Mesendoderm (in vitro differentiated cells): ENCODE measurements around the gene SHF.
A peak's percentile ranks its signal among the peaks of the same experiment; 100 is the strongest.

ENCODE experiments used
- DNase-seq: peaks from one replicate; pipeline ENCODE4 v3.0.0; 2013
- H2AK5ac ChIP-seq: 2 replicates; pipeline ENCODE4 v1.6.1; 2013; ENCODE audit warnings: low read length, inconsistent platforms
- H2BK120ac ChIP-seq: 2 replicates; pipeline ENCODE4 v1.6.1; 2013; ENCODE audit warnings: low read depth, mild to moderate bottlenecking, low read length, moderate library complexity, mixed read lengths
- H2BK15ac ChIP-seq: replicated peaks from 2 replicates; pipeline ENCODE4 v1.6.1; 2013; ENCODE audit warnings: low read depth, mild to moderate bottlenecking, moderate library complexity
- H2BK5ac ChIP-seq: 2 replicates; pipeline ENCODE4 v1.6.1; 2013; ENCODE audit warnings: low read length, inconsistent platforms
- H3K18ac ChIP-seq: 2 replicates; pipeline ENCODE4 v1.6.1; 2013; ENCODE audit warnings: mild to moderate bottlenecking, low read length, mixed read lengths
- H3K23ac ChIP-seq: one replicate; pipeline ENCODE4 v1.6.1; 2013; ENCODE audit warnings: low read length
- H3K27ac ChIP-seq: 2 replicates; pipeline ENCODE4 v1.5.1; 2013; ENCODE audit warnings: low read depth, mild to moderate bottlenecking, inconsistent platforms, low read length, moderate library complexity
- H3K27me3 ChIP-seq: 2 replicates; pipeline ENCODE4 v1.6.1; 2013; ENCODE audit warnings: low read length, control low read depth, mild to moderate bottlenecking, inconsistent platforms; ENCODE audit not compliant: insufficient read depth, poor library complexity
- H3K36me3 ChIP-seq: 2 replicates; pipeline ENCODE4 v1.6.1; 2013; ENCODE audit warnings: low read length, inconsistent platforms; ENCODE audit not compliant: control insufficient read depth, insufficient read depth
- H3K4ac ChIP-seq: one replicate; pipeline ENCODE4 v1.6.1; 2013; ENCODE audit warnings: low read depth, mild to moderate bottlenecking, low read length, moderate library complexity
- H3K4me1 ChIP-seq: 2 replicates; pipeline ENCODE4 v1.6.1; 2013; ENCODE audit warnings: low read depth, low read length, inconsistent platforms; ENCODE audit not compliant: control insufficient read depth
- H3K4me2 ChIP-seq: 2 replicates; pipeline ENCODE4 v1.6.1; 2013; ENCODE audit warnings: low read length
- H3K4me3 ChIP-seq: 2 replicates; pipeline ENCODE4 v1.5.1; 2013; ENCODE audit warnings: mild to moderate bottlenecking, low read length
- H3K56ac ChIP-seq: one replicate; pipeline ENCODE4 v1.6.1; 2013; ENCODE audit warnings: low read length
- H3K79me1 ChIP-seq: 2 replicates; pipeline ENCODE4 v1.6.1; 2013; ENCODE audit warnings: low read length, inconsistent platforms
- H3K79me2 ChIP-seq: 2 replicates; pipeline ENCODE4 v1.6.1; 2013; ENCODE audit warnings: mild to moderate bottlenecking, low read length; ENCODE audit not compliant: control insufficient read depth, insufficient read depth
- H3K9ac ChIP-seq: 2 replicates; pipeline ENCODE4 v1.6.1; 2013; ENCODE audit warnings: low read length, inconsistent platforms
- H4K5ac ChIP-seq: one replicate; pipeline ENCODE4 v1.6.1; 2013; ENCODE audit warnings: low read length
- H4K8ac ChIP-seq: one replicate; pipeline ENCODE4 v1.6.1; 2013; ENCODE audit warnings: low read depth, mild to moderate bottlenecking, control low read depth, low read length, moderate library complexity
- WGBS: extraction: QIAGEN DNeasy Blood & Tissue Kit; methylation state at CpG from one replicate; pipeline ENCODE4 v1.1.7; 2013; ENCODE audit warnings: low lambda C conversion rate, missing lambda C conversion rate; ENCODE audit not compliant: insufficient coverage; ENCODE audit errors: extremely low coverage; 5-methylcytosine and 5-hydroxymethylcytosine counted together

SHF gene

DNA sequence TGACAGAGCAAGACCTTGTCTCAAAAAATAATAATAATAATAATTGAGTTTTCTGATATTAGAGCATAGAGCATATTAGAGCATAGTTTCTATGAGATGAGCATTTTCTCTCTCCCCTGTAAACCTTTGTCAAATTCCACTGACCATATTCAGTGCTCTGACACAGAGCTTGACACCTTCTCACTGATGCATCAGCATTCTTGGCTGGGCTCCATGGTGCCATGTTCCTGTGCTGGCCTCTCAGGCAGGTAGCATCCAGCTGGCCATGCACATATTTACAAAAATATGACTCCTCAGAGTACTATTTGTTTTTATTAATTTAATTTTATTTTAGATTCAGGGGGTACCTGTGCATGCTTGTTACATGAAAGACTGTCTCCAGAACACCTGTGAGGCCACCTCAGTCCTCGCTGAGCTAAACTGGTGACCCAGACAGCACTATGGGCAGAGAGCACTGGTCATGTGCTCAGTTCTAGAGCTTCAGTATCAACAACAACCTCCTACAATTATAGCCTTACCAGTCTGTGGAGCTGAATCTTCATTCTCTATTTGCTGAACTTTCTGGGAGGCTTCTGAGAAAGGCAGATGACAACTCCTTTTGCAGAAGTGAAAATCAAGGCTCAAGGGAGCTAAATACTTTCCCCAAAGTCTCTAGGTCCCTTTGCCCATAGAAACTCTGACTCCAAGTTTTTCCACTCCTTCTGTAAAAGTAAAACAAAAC is 42.6 kb upstream of the SHF start:
- Histone ChIP-seq H3K4ac (no peak overlapping the region), H2BK15ac (no peak overlapping the region), H3K27ac (no peak overlapping the region), H3K9ac (no peak overlapping the region), H3K18ac (no peak overlapping the region), H3K4me3 (no peak overlapping the region), H3K79me2 (no peaks in the 10 kb centered on the region), H3K27me3 (no peaks in the 10 kb centered on the region), H2AK5ac (no peak overlapping the region), H3K79me1 (no peaks in the 10 kb centered on the region), H3K4me1 (peaks cover under 1% of the 10 kb centered on the region), H2BK120ac (no peak overlapping the region), H2BK5ac (no peak overlapping the region), H4K8ac (no peak overlapping the region), H3K4me2 (no peak overlapping the region), H3K23ac (no peak overlapping the region), H4K5ac (no peak overlapping the region), H3K56ac (no peak overlapping the region), H3K36me3 (no peaks in the 10 kb centered on the region)
- no peak for DNase-seq
- no CpG with 5 or more reads among the region's 1 CpG for WGBS

DNA sequence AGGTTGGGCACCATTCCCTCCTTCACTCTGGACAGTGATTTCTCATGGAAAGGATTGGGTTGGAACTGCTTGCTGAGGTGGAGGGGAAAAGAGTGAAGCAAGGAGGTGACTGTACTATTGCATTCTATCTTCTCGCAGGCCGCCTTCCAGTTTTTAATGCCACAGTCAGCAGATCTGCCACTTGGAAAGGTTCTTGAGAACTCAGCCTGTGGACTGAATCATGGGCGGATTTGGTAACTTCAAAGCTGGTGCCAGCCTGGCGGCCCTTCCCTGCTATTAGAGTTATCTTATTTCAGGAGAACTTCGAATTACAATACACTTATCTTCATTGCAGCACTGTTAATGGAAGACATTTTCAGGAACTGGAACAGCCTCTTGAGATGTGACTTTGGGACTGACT is 41.2 kb upstream of the SHF start:
- Histone ChIP-seq H2BK120ac (no peak overlapping the region), H3K79me2 (no peaks in the 10 kb centered on the region), H3K79me1 (no peaks in the 10 kb centered on the region), H3K4ac (no peak overlapping the region), H2AK5ac (no peak overlapping the region), H2BK5ac (no peak overlapping the region), H3K23ac (no peak overlapping the region), H3K27me3 (no peaks in the 10 kb centered on the region), H4K5ac (no peak overlapping the region), H2BK15ac (no peak overlapping the region), H3K18ac (no peak overlapping the region), H3K4me2 (no peak overlapping the region), H4K8ac (no peak overlapping the region), H3K56ac (no peak overlapping the region), H3K9ac (no peak overlapping the region), H3K4me1 (peaks cover 4% of the 10 kb centered on the region), H3K36me3 (no peaks in the 10 kb centered on the region), H3K27ac (no peak overlapping the region), H3K4me3 (no peak overlapping the region)
- WGBS, result no CpG with 5 or more reads among the region's 5 CpGs
- no peak for DNase-seq

DNA sequence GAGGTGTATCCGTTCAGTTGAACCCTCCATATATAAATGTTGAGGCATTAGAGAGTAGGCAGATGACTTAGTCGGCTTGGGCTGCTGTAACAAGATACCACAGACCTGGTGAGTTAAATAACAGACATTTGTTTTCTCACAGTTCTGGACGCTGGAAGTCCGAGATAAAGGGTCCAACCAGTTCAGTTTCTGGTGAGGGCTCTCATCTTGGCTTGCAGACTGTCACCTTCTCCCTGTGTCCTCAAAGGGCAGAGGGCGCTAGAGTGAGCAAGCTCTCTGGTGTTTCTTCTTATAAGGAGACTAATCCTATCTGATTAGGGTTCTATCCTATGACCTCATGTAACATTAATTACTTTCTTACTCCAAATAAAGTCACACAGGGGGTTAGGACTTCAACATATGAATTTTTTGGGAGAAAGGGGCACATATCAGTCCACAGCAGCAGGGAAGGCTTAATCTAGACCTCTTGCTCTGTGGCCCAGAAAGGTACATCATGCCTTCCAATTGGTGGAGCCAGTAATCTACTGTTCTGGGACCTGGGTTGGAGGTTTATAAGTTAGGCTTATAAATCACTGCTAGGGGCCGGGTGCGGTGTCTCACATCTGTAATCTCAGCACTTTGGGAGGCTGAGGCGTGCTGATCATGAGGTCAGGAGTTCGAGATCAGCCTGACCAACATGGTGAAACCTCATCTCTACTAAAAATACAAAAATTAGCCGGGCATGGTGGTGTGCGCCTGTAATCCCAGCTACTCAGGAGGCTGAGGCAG is 37.9 kb upstream of the SHF start:
- no peak overlapping the region for H3K18ac ChIP-seq
- no peak overlapping the region for H2BK15ac ChIP-seq
- H2BK120ac ChIP-seq, result no peak overlapping the region
- no CpG with 5 or more reads among the region's 11 CpGs for WGBS
- no peak overlapping the region for H3K56ac ChIP-seq
- no peak overlapping the region for H2AK5ac ChIP-seq
- no peaks in the 10 kb centered on the region for H3K36me3 ChIP-seq
- no peak overlapping the region for H3K4me2 ChIP-seq
- H4K5ac ChIP-seq, result no peak overlapping the region
- H3K79me1 ChIP-seq, result no peaks in the 10 kb centered on the region
- H3K27me3 ChIP-seq, result peaks cover 1% of the 10 kb centered on the region
- no peak overlapping the region for H3K4me3 ChIP-seq
- no peaks in the 10 kb centered on the region for H3K79me2 ChIP-seq
- H3K9ac ChIP-seq, result no peak overlapping the region
- H3K23ac ChIP-seq, result no peak overlapping the region
- no peak overlapping the region for H4K8ac ChIP-seq
- H2BK5ac ChIP-seq, result no peak overlapping the region
- peaks cover 4% of the 10 kb centered on the region for H3K4me1 ChIP-seq
- H3K27ac ChIP-seq, result no peak overlapping the region
- H3K4ac ChIP-seq, result no peak overlapping the region
- peak; percentile 75 for DNase-seq

DNA sequence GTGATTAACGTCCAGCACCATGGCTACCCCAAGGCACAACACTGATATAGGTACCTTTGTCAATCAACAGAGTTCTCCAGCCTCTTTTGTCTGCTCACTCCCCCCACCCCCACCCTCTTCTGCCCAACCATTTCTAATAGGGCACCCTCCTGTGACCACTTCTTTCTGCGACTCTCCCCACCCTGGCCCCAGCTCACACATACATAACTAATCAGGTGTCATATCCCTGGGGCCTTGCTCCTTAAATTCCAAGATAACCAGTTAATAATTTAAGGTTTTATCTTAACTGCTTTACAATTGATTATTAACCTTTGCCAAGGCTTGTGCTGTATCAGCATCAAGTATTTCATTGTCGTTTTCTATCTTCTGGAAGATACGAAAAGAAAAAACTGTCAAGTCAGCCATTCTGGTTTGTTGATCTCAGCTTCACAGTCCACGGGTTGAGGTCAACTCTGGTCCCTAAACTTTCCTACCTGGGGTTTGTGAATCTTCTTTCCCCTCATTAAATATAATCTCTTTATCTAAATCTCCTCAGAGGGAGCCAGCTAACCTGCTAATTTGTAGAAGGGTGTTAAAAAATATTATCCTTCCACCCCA is 37.0 kb upstream of the SHF start:
- Histone ChIP-seq H3K56ac (no peak overlapping the region), H3K23ac (no peak overlapping the region), H3K27ac (no peak overlapping the region), H2BK120ac (no peak overlapping the region), H3K4me3 (no peak overlapping the region), H3K9ac (no peak overlapping the region), H3K79me1 (no peaks in the 10 kb centered on the region), H3K4ac (no peak overlapping the region), H2BK15ac (no peak overlapping the region), H4K5ac (no peak overlapping the region), H3K27me3 (peaks cover 1% of the 10 kb centered on the region), H3K4me1 (peaks cover 4% of the 10 kb centered on the region), H2BK5ac (no peak overlapping the region), H3K79me2 (no peaks in the 10 kb centered on the region), H3K36me3 (no peaks in the 10 kb centered on the region), H3K4me2 (no peak overlapping the region), H2AK5ac (no peak overlapping the region), H4K8ac (no peak overlapping the region), H3K18ac (no peak overlapping the region)
- WGBS, result no CpG with 5 or more reads among the region's 5 CpGs
- peak; percentile 91 for DNase-seq

DNA sequence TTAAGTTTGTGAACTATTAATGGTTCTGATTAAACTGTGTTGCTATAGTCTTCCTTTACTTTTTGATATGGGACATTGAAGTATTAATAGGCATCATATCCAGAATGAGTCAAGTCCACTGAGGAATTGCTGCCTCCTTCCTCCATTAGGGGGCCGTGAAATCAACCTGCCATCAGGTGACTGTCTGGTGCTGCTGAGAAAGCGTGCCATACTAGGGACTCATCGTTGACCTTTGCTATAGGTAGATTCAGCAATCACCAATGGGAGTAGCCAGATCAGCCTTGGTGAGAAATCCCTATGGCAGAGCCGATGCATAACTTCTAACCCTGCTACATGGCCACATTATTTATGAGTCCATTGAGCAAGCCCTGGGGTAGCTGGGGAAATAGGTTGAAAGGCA is 34.2 kb upstream of the SHF start:
- H2BK120ac ChIP-seq, result no peak overlapping the region
- H3K56ac ChIP-seq, result no peak overlapping the region
- no peaks in the 10 kb centered on the region for H3K79me2 ChIP-seq
- H2AK5ac ChIP-seq, result no peak overlapping the region
- no peak for DNase-seq
- no peak overlapping the region for H3K27ac ChIP-seq
- no peak overlapping the region for H4K5ac ChIP-seq
- H4K8ac ChIP-seq, result no peak overlapping the region
- no peak overlapping the region for H3K23ac ChIP-seq
- H3K18ac ChIP-seq, result no peak overlapping the region
- no CpG with 5 or more reads among the region's 4 CpGs for WGBS
- H3K4me2 ChIP-seq, result no peak overlapping the region
- H2BK15ac ChIP-seq, result no peak overlapping the region
- H2BK5ac ChIP-seq, result no peak overlapping the region
- peaks cover 4% of the 10 kb centered on the region for H3K4me1 ChIP-seq
- no peaks in the 10 kb centered on the region for H3K36me3 ChIP-seq
- no peak overlapping the region for H3K9ac ChIP-seq
- no peak overlapping the region for H3K4me3 ChIP-seq
- peaks cover 1% of the 10 kb centered on the region for H3K27me3 ChIP-seq
- no peaks in the 10 kb centered on the region for H3K79me1 ChIP-seq
- no peak overlapping the region for H3K4ac ChIP-seq
